Psoas muscle (tissue), 8 donors: Measurements from ENCODE around the gene MAPKAP1. TPM values are rescaled to one million over a fixed set of nuclear protein-coding genes. Genes with fewer than 3 reads are reported as not detected.

Experiments
- ATAC-seq, 4 donors: fragments of 200-7000 bp; cut with Tn5 transposase; one replicate each; pipeline ENCODE4 v1.9.1; 2020; ENCODE audit warnings: moderate library complexity in 3 of 4, mild to moderate bottlenecking in 2 of 4
- DNase-seq, 2 donors: peaks; one replicate each; pipeline ENCODE4 v3.0.0-alpha.2; 2020
- H3K27ac ChIP-seq: fragments of 200-600 bp; one replicate; pipeline ENCODE4 v1.8.0; 2022
- H3K27me3 ChIP-seq, 3 donors: fragments of 200-600 bp in 1 of 3; one replicate each; pipeline versions ENCODE4 v1.6.1 to v1.8.0; 2013 to 2022; ENCODE audit warnings: low read length in 2 of 3, mild to moderate bottlenecking in 2 of 3, moderate library complexity in 1 of 3; ENCODE audit not compliant: insufficient read depth in 3 of 3
- H3K36me3 ChIP-seq, 2 donors: fragments of 200-600 bp in 1 of 2; one replicate each; pipeline versions ENCODE4 v1.6.1 to v1.8.0; 2013 to 2022; ENCODE audit warnings: low read depth in 1 of 2, mild to moderate bottlenecking in 1 of 2, moderate library complexity in 1 of 2; ENCODE audit not compliant: insufficient read depth in 1 of 2
- H3K4me1 ChIP-seq: fragments of 200-600 bp; one replicate; pipeline ENCODE4 v1.8.0; 2022
- H3K4me3 ChIP-seq: fragments of 200-600 bp; one replicate; pipeline ENCODE4 v1.8.0; 2022; ENCODE audit warnings: mild to moderate bottlenecking
- H3K9me3 ChIP-seq: fragments of 200-600 bp; one replicate; pipeline ENCODE4 v1.8.0; 2022
- CTCF ChIP-seq: fragments of 200-600 bp; IDR thresholded peaks from one replicate; pipeline ENCODE4 v1.8.0; 2022; ENCODE audit warnings: antibody characterized with exemption
- WGBS, 3 donors: extraction: QIAGEN DNeasy Blood & Tissue Kit; methylation state at CpG; one replicate each; pipeline versions ENCODE4 v1.1.6 to v1.1.7; 2013; 5-methylcytosine and 5-hydroxymethylcytosine counted together
- intact Hi-C, 2 donors: fragments of 100-400 bp; cut with DNase I; formaldehyde crosslinking; loops; one replicate each; pipeline versions ENCODE4 v1.11.0 to v1.14.2; 2022
- polyA plus RNA-seq, 3 donors: library from polyadenylated mRNA; stranded (reverse); fragments of 200-250 nt; gene quantifications; one replicate each; pipeline ENCODE4 v1.2.3, GENCODE V29; 2013
- total RNA-seq, 4 donors: library from RNA; stranded (reverse); fragmentation: NEBNext Ultra II Directional in 2 of 4; extraction: Animal tissue kit (Norgen Biotek cat#: 25700) in 2 of 4; gene quantifications; one replicate each; pipeline versions ENCODE4 v1.2.1 to v1.2.4, GENCODE V29; 2021 to 2023
- donor health status: healthy with polysubstance abuse.
- donor health status: DM: no; HTN: no; CAD: no; lungs with moderate emphysema.
- donor health status: Bipolar disorder and iron deficiency.
- donor health status: healthy.
- donor health status: DM: yes; HTN: yes; CAD: no.
- donor health status: DM: no; HTN: no; CAD: no.
- donor health status: DM: no; HTN: no; CAD: no.
- donor health status: DM: yes; HTN: yes; CAD: no.

MAPKAP1 gene
- total and polyA plus RNA-seq, 7 donors, result 64.2 to 124 (median 90.4) TPM

DNA sequence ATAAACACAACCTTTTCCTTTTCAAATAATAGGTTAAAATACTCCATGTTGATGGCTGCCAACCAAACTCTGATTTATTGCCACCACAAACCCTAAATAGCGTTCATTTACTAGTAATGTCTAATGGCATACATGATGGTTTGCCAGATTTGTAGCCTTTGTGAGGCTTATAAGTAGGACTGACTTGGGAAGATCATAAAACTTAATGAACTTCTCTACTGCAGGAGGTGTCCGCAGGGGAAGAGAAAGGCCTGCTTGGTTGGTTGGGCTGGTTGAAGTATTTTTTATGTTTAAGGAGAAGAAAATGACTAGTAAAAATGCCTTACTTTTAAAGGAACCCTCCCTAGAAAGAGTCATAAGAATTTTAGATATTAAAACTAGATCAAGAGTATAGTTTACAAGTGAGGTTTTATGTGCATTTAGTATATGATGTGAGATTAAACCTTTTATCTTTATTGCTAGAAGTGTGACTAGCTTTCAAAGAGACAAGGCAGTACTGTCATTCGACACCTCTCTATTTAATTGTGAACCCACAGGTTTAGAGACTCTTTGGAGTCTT, 45.1 kb upstream of the MAPKAP1 start:
- 89 to 94% (median 94%) methylated on average over 3 of the region's 3 CpGs for WGBS, 3 donors
- no peaks in the 10 kb centered on the region for H3K36me3 ChIP-seq
- no peaks in the 10 kb centered on the region for H3K9me3 ChIP-seq
- intact Hi-C loops, result no loop called here
- H3K27ac ChIP-seq, result no peak overlapping the region
- H3K27me3 ChIP-seq, result peaks cover 0 to 19% (median 5%) of the 10 kb centered on the region in 3 donors
- DNase-seq (no peak), ATAC-seq (no peak)
- H3K4me1 ChIP-seq, result peaks cover 8% of the 10 kb centered on the region
- H3K4me3 ChIP-seq, result no peak overlapping the region
- no peak for TF ChIP-seq CTCF

DNA sequence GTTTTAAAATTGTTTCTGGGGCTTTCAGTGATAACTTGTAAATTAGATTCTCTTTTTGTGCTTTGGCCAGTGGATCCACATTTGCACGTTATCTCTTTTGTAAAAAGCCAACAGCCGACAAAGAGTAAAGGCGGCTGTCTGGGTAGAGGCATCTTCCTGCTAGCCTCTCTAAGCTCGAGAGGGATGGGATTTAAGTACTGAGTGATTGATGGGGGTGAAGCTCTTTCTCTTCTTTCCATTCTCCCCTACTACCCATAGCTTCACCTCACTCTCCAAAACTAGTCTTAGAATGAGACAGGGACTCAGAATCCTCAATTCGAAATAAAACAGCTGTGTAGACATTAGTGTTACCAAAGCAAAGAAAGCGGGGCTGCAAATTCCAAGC, 43.6 kb upstream of the MAPKAP1 start:
- Histone ChIP-seq H3K36me3 (no peaks in the 10 kb centered on the region), H3K4me3 (no peak overlapping the region), H3K27ac (no peak overlapping the region), H3K4me1 (peaks cover 9% of the 10 kb centered on the region), H3K27me3 (peaks cover 0 to 19% (median 5%) of the 10 kb centered on the region in 3 donors), H3K9me3 (no peaks in the 10 kb centered on the region)
- DNase-seq (no peak), ATAC-seq (no peak)
- intact Hi-C loops, result no loop called here
- 89 to 95% (median 90%) methylated on average over 6 of the region's 6 CpGs for WGBS, 3 donors
- TF ChIP-seq CTCF, result no peak

DNA sequence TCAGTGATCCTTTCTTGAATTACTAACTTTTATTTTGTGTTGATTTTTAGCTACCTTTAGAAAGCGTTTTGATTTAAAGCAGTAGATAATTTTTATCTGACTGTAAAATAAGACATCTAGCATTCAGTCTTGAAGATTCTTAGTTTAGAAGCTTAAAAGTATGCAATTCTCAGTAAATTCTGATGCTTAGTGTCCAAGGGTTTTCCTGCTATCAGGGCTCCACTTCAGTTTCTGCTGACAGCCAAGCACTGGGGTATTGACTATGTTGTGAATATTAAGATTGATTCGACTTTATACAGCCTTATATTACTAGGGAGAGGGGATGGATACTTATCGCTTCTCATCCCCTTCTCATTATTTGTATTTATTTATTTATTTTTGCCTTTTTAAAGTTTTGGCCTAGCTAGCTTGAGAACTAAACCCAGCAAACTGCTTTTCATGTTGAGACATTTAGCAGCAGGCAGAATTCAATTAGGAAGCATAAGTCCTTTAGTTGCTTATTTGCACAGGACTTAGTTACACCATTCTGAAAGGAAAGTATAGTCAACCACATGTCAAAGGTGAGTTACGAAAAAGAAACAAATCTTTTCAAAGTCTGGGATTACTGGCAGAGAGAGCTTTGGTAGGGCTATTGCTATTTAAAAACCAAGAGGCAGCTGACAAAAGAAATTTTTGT, 43.1 kb upstream of the MAPKAP1 start:
- WGBS, 3 donors, result 93 to 96% (median 94%) methylated on average over 4 of the region's 4 CpGs
- no peak for TF ChIP-seq CTCF
- Histone ChIP-seq H3K27ac (no peak overlapping the region), H3K4me1 (peaks cover 14% of the 10 kb centered on the region), H3K9me3 (no peaks in the 10 kb centered on the region), H3K36me3 (no peaks in the 10 kb centered on the region), H3K4me3 (no peak overlapping the region), H3K27me3 (peaks cover 0 to 19% (median 5%) of the 10 kb centered on the region in 3 donors)
- DNase-seq (no peak), ATAC-seq (no peak)
- intact Hi-C loops, result loop anchor here (5.0 to 10.0 kb wide), 3 partner anchors 142 to 193 kb away; no protein-coding TSS in a partner anchor

GRCh38 chr9:125749287-125749935, 42.4 kb upstream of the MAPKAP1 start:
- 93 to 94% (median 94%) methylated on average over 4 of the region's 4 CpGs for WGBS, 3 donors
- no peak overlapping the region for H3K27ac ChIP-seq
- ATAC-seq (no peak), DNase-seq (no peak)
- peaks cover 0 to 19% (median 5%) of the 10 kb centered on the region in 3 donors for H3K27me3 ChIP-seq
- intact Hi-C loops, result loop anchor here (5.0 to 10.0 kb wide), 3 partner anchors 143 to 192 kb away; no protein-coding TSS in a partner anchor
- H3K36me3 ChIP-seq, result no peaks in the 10 kb centered on the region
- H3K9me3 ChIP-seq, result no peaks in the 10 kb centered on the region
- peak overlapping the region; percentile 87 for H3K4me3 ChIP-seq
- TF ChIP-seq CTCF, result no peak
- peaks cover 14% of the 10 kb centered on the region for H3K4me1 ChIP-seq
